HG03460 (cell line): ENCODE data around the gene IGIP.

Experiments
- ATAC-seq: cut with Tn5 transposase; IDR thresholded peaks from one replicate; pipeline ENCODE4 v1.9.1; 2021; ENCODE audit not compliant: unreplicated experiment

IGIP gene

GRCh38 chr5:140162275-140162674 is 36.5 kb downstream of the IGIP start:
- no peak for ATAC-seq

- ATAC-seq = no peak
These were observed 37.0 kb downstream of the IGIP start for GRCh38 chr5:140162781-140163180.

GRCh38 chr5:140165101-140165922 is 39.6 kb downstream of the IGIP start:
- no peak for ATAC-seq

- no peak for ATAC-seq
These were observed 40.2 kb downstream of the IGIP start for GRCh38 chr5:140165923-140166270.

GRCh38 chr5:140166911-140167310 is 41.2 kb downstream of the IGIP start:
- ATAC-seq = no peak

GRCh38 chr5:140168371-140168770 is 42.6 kb downstream of the IGIP start:
- ATAC-seq = no peak

- no peak for ATAC-seq
These were observed 43.7 kb downstream of the IGIP start for GRCh38 chr5:140169410-140169809.

DNA sequence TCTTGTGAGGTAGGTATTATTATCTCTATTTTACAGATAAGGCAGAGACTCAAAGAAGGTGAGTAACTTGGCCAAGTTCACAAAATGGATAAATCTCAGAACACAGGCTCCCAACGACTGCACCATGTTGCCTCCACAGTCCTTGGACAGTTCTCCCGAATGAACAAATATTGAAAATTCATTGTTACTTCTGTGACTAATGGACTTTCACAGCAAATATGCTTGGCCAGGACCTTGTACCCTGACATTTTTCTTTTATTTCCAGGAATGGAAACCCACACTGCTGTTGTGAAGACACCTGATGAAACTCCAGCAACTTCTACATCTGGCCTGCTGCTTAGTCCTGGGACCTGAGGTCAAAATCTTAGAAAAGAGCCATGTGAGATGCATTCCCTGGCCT is 46.7 kb downstream of the IGIP start:
- ATAC-seq = no peak

DNA sequence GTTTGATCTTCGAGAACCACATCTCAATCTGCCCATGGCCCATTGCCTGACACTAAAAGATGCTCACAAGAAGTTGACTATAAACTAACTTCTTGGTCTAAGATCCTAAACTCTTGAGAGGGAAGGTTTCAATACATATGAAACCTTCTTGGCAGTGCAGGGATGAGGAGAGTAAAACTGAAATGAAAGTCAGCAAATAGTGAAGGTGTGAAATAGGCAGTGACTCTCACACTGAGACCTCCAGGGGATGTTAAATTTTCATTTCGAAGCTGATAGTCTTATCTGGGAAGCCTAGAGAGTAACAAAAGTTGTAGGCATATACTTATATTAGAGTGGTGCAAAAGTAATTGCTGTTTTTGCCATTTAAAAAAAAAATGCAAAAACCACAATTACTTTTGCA is 48.3 kb downstream of the IGIP start:
- ATAC-seq = no peak

DNA sequence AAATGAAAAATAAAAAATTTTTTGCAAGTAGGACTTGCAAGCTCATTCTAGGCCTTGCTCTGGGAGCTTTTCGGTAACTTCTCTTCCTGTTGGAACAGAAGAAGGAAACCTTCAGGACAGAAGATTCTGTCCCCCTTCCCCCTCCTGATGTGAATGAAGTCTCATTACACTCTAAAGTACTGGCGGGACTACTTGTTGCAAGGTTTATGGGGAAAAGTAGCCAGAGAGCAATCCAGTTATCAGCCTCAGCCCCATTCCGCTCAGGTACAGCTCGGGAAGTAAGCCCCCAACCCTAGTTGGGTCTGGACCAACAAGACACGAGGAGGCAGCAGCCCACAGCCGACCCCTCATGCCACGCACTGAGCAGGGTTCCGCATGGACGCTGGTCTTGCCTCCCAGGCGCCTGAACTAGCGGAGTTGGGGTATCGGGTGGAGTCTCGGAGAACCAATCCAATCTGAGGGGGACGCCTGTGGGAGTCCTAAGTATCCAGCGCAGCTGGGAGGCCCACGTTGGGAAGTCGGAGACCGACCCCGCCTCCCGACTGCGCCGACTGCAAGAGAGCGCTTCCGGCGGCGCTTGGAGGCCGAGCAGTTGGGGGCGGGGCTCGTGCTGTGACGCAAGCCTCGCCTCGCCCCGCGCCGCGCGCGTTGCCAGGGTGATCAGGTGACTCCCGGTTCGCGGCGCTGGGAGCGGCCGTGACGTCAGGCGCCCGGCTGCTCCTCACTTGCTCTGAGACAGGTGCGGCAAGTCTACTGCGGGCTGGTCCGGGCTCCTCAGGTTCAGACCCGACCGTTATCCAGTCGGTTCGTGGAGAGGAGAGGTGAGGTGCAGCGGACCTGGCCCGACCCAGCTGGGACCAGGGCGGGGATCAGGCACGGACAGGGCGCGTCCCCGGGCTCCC is 49.0 kb downstream of the IGIP start, which contains the start of gene CYSTM1:
Gene CYSTM1 (plus strand): TSS at position 724 of the 902 bp plus-strand sequence. CDS start 19,278 bp downstream, outside the sequence.
- ATAC-seq = peak; percentile 90

- peak; percentile 52 for ATAC-seq
These were observed 49.8 kb downstream of the IGIP start for GRCh38 chr5:140175367-140176030.

- no peak for ATAC-seq
These were observed 50.3 kb downstream of the IGIP start for GRCh38 chr5:140176031-140176387.

DNA sequence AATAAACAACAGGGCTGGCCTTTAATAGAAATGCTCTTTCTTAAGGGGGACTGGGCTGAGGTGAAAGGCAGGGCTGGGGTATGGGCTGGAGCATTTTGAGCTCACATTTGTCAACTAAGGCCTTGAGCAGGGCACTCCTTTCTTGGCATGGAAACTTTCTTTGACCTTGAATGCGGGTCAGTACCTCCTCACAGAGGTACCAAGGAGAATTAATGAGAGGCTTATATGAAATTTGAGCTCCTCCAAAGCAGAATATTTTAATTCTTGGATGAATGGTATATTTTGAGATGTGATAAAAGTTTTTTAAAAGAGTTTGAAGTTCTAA is 52.3 kb downstream of the IGIP start:
- ATAC-seq = no peak

GRCh38 chr5:140178482-140179116 is 52.9 kb downstream of the IGIP start:
- ATAC-seq = no peak
